ENCODE measurements around the gene TPRG1L.
A peak's percentile ranks its signal among the peaks of the same experiment; 100 is the strongest.

TPRG1L gene

GRCh38 chr1:3660704-3661103, 35.9 kb downstream of the TPRG1L start:
- no peak for DNase-seq

- no peak for DNase-seq
Observed at GRCh38 chr1:3661631-3662030, 36.8 kb downstream of the TPRG1L start.

GRCh38 chr1:3662080-3662671, 37.4 kb downstream of the TPRG1L start:
- DNase-seq, result no peak

GRCh38 chr1:3663999-3664699, 39.3 kb downstream of the TPRG1L start:
- no peak for DNase-seq

- no peak for DNase-seq
Observed at GRCh38 chr1:3664700-3665375, 40.0 kb downstream of the TPRG1L start.

- no peak for DNase-seq
Observed at GRCh38 chr1:3668148-3668547, 43.3 kb downstream of the TPRG1L start.

GRCh38 chr1:3668585-3669300, 43.9 kb downstream of the TPRG1L start:
- peak in 22 of 58 donors; percentile 8 to 65 (median 17) for DNase-seq

- no peak for DNase-seq
Observed at GRCh38 chr1:3669421-3669821, 44.6 kb downstream of the TPRG1L start.

GRCh38 chr1:3669971-3670431, 45.2 kb downstream of the TPRG1L start:
- no peak for DNase-seq

GRCh38 chr1:3670823-3671265, 46.0 kb downstream of the TPRG1L start:
- no peak for DNase-seq

GRCh38 chr1:3671371-3672180, 46.8 kb downstream of the TPRG1L start:
- DNase-seq, result no peak

GRCh38 chr1:3672231-3672970, 47.6 kb downstream of the TPRG1L start:
- DNase-seq, result no peak

GRCh38 chr1:3672971-3673361, 48.2 kb downstream of the TPRG1L start:
- no peak for DNase-seq

GRCh38 chr1:3673381-3674099, 48.7 kb downstream of the TPRG1L start:
- no peak for DNase-seq

- DNase-seq, result no peak
Observed at GRCh38 chr1:3674100-3675094, 49.6 kb downstream of the TPRG1L start.

- no peak for DNase-seq
Observed at GRCh38 chr1:3675436-3675835, 50.6 kb downstream of the TPRG1L start.

- no peak for DNase-seq
Observed at GRCh38 chr1:3676581-3677470, 52.0 kb downstream of the TPRG1L start.
